ENCODE measurements around the gene CCDC77. TPM values are rescaled to one million over a fixed set of nuclear protein-coding genes. Genes with fewer than 3 reads are reported as not detected.
A peak's percentile ranks its signal among the peaks of the same experiment; 100 is the strongest.

CCDC77 gene
- total RNA-seq, 4 donors from 2014 or later, result 3.0 to 7.0 (median 5.5) TPM

DNA sequence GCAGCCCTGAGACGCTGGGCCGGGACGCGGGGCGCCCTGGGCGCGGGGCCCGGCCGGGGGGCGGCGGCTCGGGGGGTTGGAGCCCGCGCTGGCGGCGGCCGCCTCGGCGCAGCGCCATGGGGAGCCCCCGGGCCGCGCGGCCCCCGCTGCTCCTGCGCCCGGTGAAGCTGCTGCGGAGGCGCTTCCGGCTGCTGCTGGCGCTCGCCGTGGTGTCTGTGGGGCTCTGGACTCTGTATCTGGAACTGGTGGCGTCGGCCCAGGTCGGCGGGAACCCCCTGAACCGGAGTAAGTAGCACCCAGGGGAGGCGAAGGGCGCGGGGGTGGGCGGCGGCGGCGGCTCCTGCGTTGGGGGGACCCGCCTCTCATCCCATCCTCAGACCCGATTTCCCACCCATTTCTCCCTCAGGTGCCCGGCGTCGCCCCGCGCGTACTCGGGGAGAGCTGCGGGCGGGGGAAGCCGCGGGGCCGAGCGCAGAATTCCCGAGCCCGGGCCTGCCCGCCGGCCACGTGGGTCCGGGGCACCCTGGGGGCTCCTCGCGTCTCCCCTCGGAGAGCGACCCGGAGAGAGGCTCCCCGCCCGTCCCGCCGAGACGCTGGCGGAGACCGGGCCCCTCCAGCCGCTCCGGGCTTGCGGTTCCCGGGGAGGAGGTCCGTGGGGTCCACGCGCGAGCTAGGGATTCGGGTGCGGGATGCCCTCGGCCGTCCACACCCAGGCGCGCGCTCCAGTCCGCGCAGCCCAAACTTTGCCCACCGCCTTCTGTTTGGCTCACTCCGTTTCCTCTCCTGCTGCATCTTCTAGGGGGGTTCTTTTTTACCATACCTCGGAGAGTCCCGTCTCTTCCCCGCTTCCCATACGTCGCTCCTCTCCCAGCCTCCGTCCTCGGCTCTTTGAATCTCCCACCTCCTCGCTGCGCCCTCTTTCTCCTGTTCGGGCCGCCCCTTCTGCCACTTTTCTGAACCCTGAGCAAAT, 59.1 kb downstream of the CCDC77 start:
- Histone ChIP-seq H3K27ac (peak overlapping the region in 1 of 4 donors; percentile 25), H3K27me3 (peaks cover 78% of the 10 kb centered on the region), H3K4me1 (peaks cover 0 to 22% (median 10%) of the 10 kb centered on the region in 3 donors), H3K4me3 (peak overlapping the region; percentile 40 to 65), H3K9me3 (no peaks in the 10 kb centered on the region), H3K36me3 (no peaks in the 10 kb centered on the region)
- peak; percentile 58 for ATAC-seq
- WGBS, 2 donors (ENCODE audit: low coverage in 1 of 2), result 24 to 36% methylated on average over 4 to 9 of the region's 109 CpGs
- TF ChIP-seq POLR2AphosphoS5 (IDR thresholded peaks at IDR 0.05) (no peak), CTCF (IDR thresholded peaks at IDR 0.05) (no peak), POLR2A (IDR thresholded peaks at IDR 0.05) (no peak)

- no peak for ATAC-seq
- WGBS, 2 donors (ENCODE audit: low coverage in 1 of 2), result 63 to 69% methylated on average over 7 to 11 of the region's 13 CpGs
- Histone ChIP-seq H3K27me3 (peaks cover 77% of the 10 kb centered on the region), H3K4me1 (peaks cover 0 to 22% (median 10%) of the 10 kb centered on the region in 3 donors), H3K27ac (no peak overlapping the region), H3K9me3 (no peaks in the 10 kb centered on the region), H3K4me3 (no peak overlapping the region), H3K36me3 (no peaks in the 10 kb centered on the region)
- TF ChIP-seq CTCF (IDR thresholded peaks at IDR 0.05) (no peak), POLR2AphosphoS5 (IDR thresholded peaks at IDR 0.05) (no peak), EP300 (IDR thresholded peaks at IDR 0.05) (no peak), POLR2A (IDR thresholded peaks at IDR 0.05) (no peak)
Observed at GRCh38 chr12:461425-461824, 60.0 kb downstream of the CCDC77 start.

DNA sequence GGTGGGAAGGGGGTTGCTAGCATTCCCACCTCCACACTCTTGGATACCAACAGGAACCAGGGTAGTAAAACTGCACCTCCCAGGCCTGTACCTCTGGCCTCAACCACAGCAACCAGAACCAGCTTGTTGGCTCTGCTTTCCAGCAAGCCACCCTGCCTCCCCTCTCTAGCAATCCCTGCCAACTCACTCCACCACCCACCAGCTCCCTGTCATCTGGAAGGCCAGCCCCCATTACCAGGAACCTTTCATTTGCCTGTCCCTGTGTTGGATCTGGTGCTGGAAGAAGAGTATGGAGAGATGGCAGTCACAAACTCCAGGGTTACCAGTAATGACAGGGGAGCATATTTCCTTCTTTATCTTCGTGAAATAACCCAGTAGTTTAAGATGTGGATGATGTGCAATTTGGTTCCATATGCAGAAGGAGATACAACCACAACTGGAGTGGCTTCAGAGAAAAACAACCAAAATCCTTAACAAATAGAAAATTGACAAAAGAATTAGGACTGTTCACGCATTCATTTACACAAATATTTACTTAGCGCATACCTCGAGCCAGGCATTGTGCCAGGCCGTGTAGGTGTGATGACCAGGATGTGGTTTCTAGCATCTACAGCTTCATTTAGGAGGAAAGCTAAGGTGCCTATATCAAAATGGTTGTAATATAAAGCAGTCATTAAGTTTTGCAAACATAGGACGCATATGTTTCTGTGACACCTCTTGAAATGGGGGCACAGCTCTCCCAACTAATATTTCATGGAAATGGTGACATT, 61.7 kb downstream of the CCDC77 start:
- peaks cover 62% of the 10 kb centered on the region for H3K27me3 ChIP-seq
- peaks cover 0 to 22% (median 10%) of the 10 kb centered on the region in 3 donors for H3K4me1 ChIP-seq
- no peaks in the 10 kb centered on the region for H3K9me3 ChIP-seq
- no peak overlapping the region for H3K27ac ChIP-seq
- 71 to 74% methylated on average over 5 to 6 of the region's 6 CpGs for WGBS, 2 donors (ENCODE audit: low coverage in 1 of 2)
- H3K36me3 ChIP-seq, result no peaks in the 10 kb centered on the region
- no peak for ATAC-seq
- TF ChIP-seq POLR2A (IDR thresholded peaks at IDR 0.05) (no peak), EP300 (IDR thresholded peaks at IDR 0.05) (no peak), CTCF (IDR thresholded peaks at IDR 0.05) (no peak)
- H3K4me3 ChIP-seq, result no peak overlapping the region

GRCh38 chr12:464484-465267, 63.2 kb downstream of the CCDC77 start:
- 71% methylated on average over 5 to 11 of the region's 16 CpGs for WGBS, 2 donors (ENCODE audit: low coverage in 1 of 2)
- Histone ChIP-seq H3K9me3 (no peaks in the 10 kb centered on the region), H3K36me3 (no peaks in the 10 kb centered on the region), H3K27ac (no peak overlapping the region), H3K27me3 (peaks cover 46% of the 10 kb centered on the region), H3K4me3 (no peak overlapping the region), H3K4me1 (peaks cover 0 to 15% (median 6%) of the 10 kb centered on the region in 3 donors)
- ATAC-seq, result no peak
- TF ChIP-seq POLR2A (IDR thresholded peaks at IDR 0.05) (no peak), EP300 (IDR thresholded peaks at IDR 0.05) (no peak), POLR2AphosphoS5 (IDR thresholded peaks at IDR 0.05) (no peak), CTCF (IDR thresholded peaks at IDR 0.05) (no peak)
